ENCODE measurements around the gene SUMF1.

GRCh38 chr3:4426782-4427344 lies 40.2 kb downstream of the SUMF1 start:
- TF ChIP-seq CTCF (IDR thresholded peaks at IDR 0.05) (no peak), POLR2A (IDR thresholded peaks at IDR 0.05) (no peak)
